ENCODE measurements around the gene ZNF440.

ZNF440 gene

DNA sequence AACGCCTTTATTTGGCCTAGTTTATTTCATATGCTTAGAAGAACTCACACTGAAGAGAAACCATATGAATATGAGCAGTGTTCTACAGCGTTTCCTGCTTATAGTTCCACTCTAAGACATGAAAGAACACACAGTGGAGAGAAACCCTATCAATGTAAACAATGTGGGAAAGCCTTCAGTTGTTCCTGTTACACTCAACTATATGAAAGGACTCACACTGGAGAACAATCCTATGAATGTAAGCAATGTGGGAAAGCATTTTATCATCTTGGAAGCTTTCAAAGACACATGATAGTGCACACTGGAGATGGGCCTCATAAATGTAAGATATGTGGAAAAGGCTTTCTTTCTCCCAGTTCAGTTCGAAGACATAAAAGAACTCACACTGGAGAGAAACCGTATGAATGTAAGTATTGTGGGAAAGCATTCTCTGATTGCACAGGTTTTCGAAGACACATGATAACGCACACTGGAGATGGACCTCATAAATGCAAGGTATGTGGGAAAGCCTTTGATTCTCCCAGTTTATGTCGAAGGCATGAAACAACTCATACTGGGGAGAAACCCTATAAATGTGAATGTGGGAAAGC lies 33.5 kb upstream of the ZNF440 start:
- ATAC-seq = no peak

DNA sequence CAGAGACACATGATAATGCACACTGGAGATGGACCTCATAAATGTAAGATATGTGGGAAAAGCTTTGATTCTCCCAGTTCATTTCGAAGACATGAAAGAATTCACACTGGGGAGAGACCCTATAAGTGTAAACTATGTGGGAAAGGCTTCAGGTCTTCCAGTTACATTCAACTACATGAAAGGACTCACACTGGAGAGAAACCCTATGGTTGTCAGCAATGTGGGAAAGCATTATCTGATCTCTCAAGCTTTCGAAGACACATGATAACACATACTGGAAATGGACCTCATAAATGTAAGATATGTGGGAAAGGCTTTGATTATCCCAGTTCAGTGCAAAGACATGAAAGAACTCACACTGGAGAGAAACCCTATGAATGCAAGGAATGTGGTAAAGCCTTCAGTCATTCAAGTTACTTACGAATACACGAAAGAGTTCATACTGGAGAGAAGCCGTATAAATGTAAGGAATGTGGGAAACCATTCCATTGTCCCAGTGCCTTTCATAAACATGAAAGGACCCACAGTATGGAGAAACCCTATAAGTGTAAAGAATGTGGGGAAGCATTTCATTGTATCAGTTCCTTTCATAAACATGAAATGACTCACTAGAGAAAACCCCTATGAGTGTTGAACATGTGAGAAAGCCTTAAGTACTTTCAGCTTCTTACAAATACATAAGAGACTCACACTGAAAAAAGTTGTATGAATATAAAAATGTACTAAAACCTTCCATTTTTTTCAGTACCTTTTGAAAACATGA lies 32.6 kb upstream of the ZNF440 start:
- no peak for TF ChIP-seq PPARA (CRISPR knock-in tag; IDR thresholded peaks at IDR 0.05; ENCODE audit: borderline replicate concordance)
- TF ChIP-seq ZFP30 (CRISPR knock-in tag; IDR thresholded peaks at IDR 0.05) = no peak
- TF ChIP-seq OSR1 (CRISPR knock-in tag; IDR thresholded peaks at IDR 0.05) = no peak
- no peak for TF ChIP-seq TCF4 (CRISPR knock-in tag; IDR thresholded peaks at IDR 0.05; ENCODE audit: borderline replicate concordance)
- TF ChIP-seq SNAI2 (CRISPR knock-in tag; IDR thresholded peaks at IDR 0.05) = no peak
- no peak for TF ChIP-seq ARNTL (CRISPR knock-in tag; IDR thresholded peaks at IDR 0.05; ENCODE audit: borderline replicate concordance, low read depth)
- TF ChIP-seq ZNF8 (CRISPR knock-in tag; IDR thresholded peaks at IDR 0.05) = no peak
- TF ChIP-seq TOX (CRISPR knock-in tag; IDR thresholded peaks at IDR 0.05; ENCODE audit: borderline replicate concordance) = no peak
- TF ChIP-seq ISL1 (CRISPR knock-in tag; IDR thresholded peaks at IDR 0.05) = no peak
- TF ChIP-seq, protein P1, sequence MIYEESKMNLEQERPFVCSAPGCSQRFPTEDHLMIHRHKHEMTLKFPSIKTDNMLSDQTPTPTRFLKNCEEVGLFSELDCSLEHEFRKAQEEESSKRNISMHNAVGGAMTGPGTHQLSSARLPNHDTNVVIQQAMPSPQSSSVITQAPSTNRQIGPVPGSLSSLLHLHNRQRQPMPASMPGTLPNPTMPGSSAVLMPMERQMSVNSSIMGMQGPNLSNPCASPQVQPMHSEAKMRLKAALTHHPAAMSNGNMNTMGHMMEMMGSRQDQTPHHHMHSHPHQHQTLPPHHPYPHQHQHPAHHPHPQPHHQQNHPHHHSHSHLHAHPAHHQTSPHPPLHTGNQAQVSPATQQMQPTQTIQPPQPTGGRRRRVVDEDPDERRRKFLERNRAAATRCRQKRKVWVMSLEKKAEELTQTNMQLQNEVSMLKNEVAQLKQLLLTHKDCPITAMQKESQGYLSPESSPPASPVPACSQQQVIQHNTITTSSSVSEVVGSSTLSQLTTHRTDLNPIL (CRISPR knock-in tag; IDR thresholded peaks at IDR 0.05; ENCODE audit: low read depth) = no peak
- no peak for TF ChIP-seq CSDC2 (CRISPR knock-in tag; IDR thresholded peaks at IDR 0.05)
- TF ChIP-seq ESRRG (CRISPR knock-in tag; IDR thresholded peaks at IDR 0.05) = no peak
- no peak for TF ChIP-seq GLIS3 (CRISPR knock-in tag; IDR thresholded peaks at IDR 0.05)
- no peak for TF ChIP-seq RARB (CRISPR knock-in tag; IDR thresholded peaks at IDR 0.05)
- no peak for TF ChIP-seq ZC3H10 (CRISPR knock-in tag; IDR thresholded peaks at IDR 0.05)
- no peak for ATAC-seq

More for the DNA sequence above, 33.5 kb upstream of the ZNF440 start:
- no peak for TF ChIP-seq ARNTL (CRISPR knock-in tag; IDR thresholded peaks at IDR 0.05; ENCODE audit: borderline replicate concordance, low read depth)
- no peak for TF ChIP-seq ZFP3 (CRISPR knock-in tag; IDR thresholded peaks at IDR 0.05)
- TF ChIP-seq, protein P2, sequence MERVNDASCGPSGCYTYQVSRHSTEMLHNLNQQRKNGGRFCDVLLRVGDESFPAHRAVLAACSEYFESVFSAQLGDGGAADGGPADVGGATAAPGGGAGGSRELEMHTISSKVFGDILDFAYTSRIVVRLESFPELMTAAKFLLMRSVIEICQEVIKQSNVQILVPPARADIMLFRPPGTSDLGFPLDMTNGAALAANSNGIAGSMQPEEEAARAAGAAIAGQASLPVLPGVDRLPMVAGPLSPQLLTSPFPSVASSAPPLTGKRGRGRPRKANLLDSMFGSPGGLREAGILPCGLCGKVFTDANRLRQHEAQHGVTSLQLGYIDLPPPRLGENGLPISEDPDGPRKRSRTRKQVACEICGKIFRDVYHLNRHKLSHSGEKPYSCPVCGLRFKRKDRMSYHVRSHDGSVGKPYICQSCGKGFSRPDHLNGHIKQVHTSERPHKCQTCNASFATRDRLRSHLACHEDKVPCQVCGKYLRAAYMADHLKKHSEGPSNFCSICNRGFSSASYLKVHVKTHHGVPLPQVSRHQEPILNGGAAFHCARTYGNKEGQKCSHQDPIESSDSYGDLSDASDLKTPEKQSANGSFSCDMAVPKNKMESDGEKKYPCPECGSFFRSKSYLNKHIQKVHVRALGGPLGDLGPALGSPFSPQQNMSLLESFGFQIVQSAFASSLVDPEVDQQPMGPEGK (CRISPR knock-in tag; IDR thresholded peaks at IDR 0.05; ENCODE audit: borderline replicate concordance) = no peak
- TF ChIP-seq, protein P1 (CRISPR knock-in tag; IDR thresholded peaks at IDR 0.05; ENCODE audit: low read depth) = no peak
- TF ChIP-seq ISL1 (CRISPR knock-in tag; IDR thresholded peaks at IDR 0.05) = no peak
- TF ChIP-seq ZNF70 (CRISPR knock-in tag; IDR thresholded peaks at IDR 0.05) = no peak
- no peak for TF ChIP-seq ZNF565 (CRISPR knock-in tag; conservative IDR thresholded peaks at IDR 0.05; ENCODE audit: low read depth)
- TF ChIP-seq, protein P3, sequence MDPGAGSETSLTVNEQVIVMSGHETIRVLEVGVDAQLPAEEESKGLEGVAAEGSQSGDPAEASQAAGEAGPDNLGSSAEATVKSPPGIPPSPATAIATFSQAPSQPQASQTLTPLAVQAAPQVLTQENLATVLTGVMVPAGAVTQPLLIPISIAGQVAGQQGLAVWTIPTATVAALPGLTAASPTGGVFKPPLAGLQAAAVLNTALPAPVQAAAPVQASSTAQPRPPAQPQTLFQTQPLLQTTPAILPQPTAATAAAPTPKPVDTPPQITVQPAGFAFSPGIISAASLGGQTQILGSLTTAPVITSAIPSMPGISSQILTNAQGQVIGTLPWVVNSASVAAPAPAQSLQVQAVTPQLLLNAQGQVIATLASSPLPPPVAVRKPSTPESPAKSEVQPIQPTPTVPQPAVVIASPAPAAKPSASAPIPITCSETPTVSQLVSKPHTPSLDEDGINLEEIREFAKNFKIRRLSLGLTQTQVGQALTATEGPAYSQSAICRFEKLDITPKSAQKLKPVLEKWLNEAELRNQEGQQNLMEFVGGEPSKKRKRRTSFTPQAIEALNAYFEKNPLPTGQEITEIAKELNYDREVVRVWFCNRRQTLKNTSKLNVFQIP (CRISPR knock-in tag; IDR thresholded peaks at IDR 0.05; ENCODE audit: borderline replicate concordance, low read depth) = no peak
- TF ChIP-seq ZNF8 (CRISPR knock-in tag; IDR thresholded peaks at IDR 0.05) = no peak
- no peak for TF ChIP-seq OSR1 (CRISPR knock-in tag; IDR thresholded peaks at IDR 0.05)
- TF ChIP-seq SNAI2 (CRISPR knock-in tag; IDR thresholded peaks at IDR 0.05) = no peak
- TF ChIP-seq PPARA (CRISPR knock-in tag; IDR thresholded peaks at IDR 0.05; ENCODE audit: borderline replicate concordance) = no peak
- TF ChIP-seq, protein P4, sequence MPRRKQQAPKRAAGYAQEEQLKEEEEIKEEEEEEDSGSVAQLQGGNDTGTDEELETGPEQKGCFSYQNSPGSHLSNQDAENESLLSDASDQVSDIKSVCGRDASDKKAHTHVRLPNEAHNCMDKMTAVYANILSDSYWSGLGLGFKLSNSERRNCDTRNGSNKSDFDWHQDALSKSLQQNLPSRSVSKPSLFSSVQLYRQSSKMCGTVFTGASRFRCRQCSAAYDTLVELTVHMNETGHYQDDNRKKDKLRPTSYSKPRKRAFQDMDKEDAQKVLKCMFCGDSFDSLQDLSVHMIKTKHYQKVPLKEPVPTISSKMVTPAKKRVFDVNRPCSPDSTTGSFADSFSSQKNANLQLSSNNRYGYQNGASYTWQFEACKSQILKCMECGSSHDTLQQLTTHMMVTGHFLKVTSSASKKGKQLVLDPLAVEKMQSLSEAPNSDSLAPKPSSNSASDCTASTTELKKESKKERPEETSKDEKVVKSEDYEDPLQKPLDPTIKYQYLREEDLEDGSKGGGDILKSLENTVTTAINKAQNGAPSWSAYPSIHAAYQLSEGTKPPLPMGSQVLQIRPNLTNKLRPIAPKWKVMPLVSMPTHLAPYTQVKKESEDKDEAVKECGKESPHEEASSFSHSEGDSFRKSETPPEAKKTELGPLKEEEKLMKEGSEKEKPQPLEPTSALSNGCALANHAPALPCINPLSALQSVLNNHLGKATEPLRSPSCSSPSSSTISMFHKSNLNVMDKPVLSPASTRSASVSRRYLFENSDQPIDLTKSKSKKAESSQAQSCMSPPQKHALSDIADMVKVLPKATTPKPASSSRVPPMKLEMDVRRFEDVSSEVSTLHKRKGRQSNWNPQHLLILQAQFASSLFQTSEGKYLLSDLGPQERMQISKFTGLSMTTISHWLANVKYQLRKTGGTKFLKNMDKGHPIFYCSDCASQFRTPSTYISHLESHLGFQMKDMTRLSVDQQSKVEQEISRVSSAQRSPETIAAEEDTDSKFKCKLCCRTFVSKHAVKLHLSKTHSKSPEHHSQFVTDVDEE (CRISPR knock-in tag; IDR thresholded peaks at IDR 0.05) = no peak
- TF ChIP-seq BACH2 (CRISPR knock-in tag; IDR thresholded peaks at IDR 0.05; ENCODE audit: borderline replicate concordance) = no peak
